Activated CD4-positive, alpha-beta memory T cell treated with anti-CD3 and anti-CD28 coated beads for 36 hours (primary cell): Measurements from ENCODE around the gene FPR1. TPM values are rescaled to one million over a fixed set of nuclear protein-coding genes. Genes with fewer than 3 reads are reported as not detected.

Experiments used
- CTCF ChIA-PET: fragments of 350-600 bp; sonication (Branson Sonifier 250); formaldehyde crosslinking; loops from one replicate; lab custom pipeline; 2021; ENCODE audit warnings: antibody characterized with exemption, inconsistent platforms; lab: Charles Lee
- POLR2A ChIA-PET: fragments of 350-600 bp; sonication (Branson Sonifier 250); formaldehyde crosslinking; loops from one replicate; lab custom pipeline; 2021; ENCODE audit warnings: antibody characterized with exemption; lab: Charles Lee
- DNase-seq: peaks from one replicate; pipeline ENCODE4 v3.0.0-alpha.2; 2020
- H3K27ac Mint-ChIP-seq: one replicate; pipeline ENCODE4 v1.8.0; 2021; ENCODE audit warnings: mixed read lengths
- H3K27me3 Mint-ChIP-seq: one replicate; pipeline ENCODE4 v1.8.0; 2021; ENCODE audit warnings: mixed read lengths
- H3K36me3 Mint-ChIP-seq: one replicate; pipeline ENCODE4 v1.8.0; 2021; ENCODE audit warnings: mixed read lengths
- H3K4me1 Mint-ChIP-seq: one replicate; pipeline ENCODE4 v1.8.0; 2021; ENCODE audit warnings: low read depth, mixed read lengths
- H3K4me3 Mint-ChIP-seq: one replicate; pipeline ENCODE4 v1.8.0; 2021; ENCODE audit warnings: mild to moderate bottlenecking, mixed read lengths
- H3K9me3 Mint-ChIP-seq: one replicate; pipeline ENCODE4 v1.8.0; 2021; ENCODE audit warnings: mixed read lengths
- intact Hi-C: fragments of 100-400 bp; cut with micrococcal nuclease; formaldehyde crosslinking; loops from one replicate; pipeline ENCODE4 v1.15.1; 2023
- total RNA-seq, 2 experiments: library from RNA; stranded (reverse); gene quantifications; one replicate each; pipeline ENCODE4 v1.2.3, GENCODE V29; 2021

The FPR1 gene
- total RNA-seq, 2 experiments from 2014 or later, result not detected

DNA sequence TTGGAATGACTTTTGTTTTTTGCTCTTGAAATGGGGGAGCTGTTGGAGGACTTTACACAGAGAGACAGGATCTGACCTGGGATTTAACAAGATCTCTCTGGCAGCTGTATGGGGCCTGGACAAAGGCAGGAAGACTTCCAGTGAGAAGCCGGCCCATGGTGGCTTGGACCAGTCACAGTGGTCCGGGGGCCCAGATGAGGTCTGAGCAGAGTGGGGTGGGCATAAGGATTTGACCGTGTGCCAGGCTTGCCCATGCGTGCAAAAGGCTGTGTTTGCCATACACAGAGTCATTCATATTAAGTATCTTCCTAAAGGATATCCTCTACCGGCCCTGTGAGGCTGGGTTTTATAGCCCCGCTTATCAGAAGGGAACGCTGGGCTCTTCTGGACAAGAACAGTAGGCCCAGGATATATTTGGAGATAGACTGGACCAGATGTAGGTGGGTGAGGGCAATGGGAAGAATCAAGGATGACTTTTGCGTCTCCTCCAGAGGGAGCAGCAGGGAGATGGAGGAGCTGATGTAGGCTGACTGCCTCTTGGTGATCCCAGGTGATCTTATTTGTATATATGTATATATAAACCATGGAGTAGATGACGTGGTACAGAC lies 54.4 kb downstream of the FPR1 start:
- intact Hi-C loops, result no loop called here
- Mint-ChIP-seq H3K27me3 (no peaks in the 10 kb centered on the region), H3K9me3 (no peaks in the 10 kb centered on the region), H3K4me3 (no peak overlapping the region), H3K27ac (no peak overlapping the region), H3K36me3 (peaks cover 3% of the 10 kb centered on the region), H3K4me1 (peaks cover 2% of the 10 kb centered on the region)
- ChIA-PET POLR2A (no interaction called here), CTCF (interaction anchor here (0.9 kb wide), 1 partner anchor 301 kb away, joined by 3 read pairs; no protein-coding TSS in a partner anchor)
- DNase-seq, result no peak

DNA sequence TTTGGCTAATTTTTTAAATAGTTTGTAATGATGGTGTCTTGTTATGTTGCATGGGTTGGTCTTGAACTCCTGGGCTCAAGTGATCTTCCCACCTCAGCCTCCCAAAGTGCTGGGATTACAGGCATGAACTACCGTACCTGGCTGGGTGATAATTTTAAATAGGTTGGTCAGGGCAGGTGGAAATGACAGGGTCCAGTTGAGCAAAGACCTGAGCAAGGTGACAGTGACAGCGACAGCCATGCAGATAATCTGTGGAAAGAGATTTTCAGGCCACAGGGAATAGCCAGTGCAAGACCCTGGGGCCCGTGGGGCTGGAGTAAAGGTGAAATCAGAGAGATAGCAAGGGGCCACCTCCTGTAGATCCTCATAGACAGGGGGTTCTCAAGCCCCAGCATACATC lies 55.1 kb downstream of the FPR1 start:
- no peak overlapping the region for H3K4me3 Mint-ChIP-seq
- H3K4me1 Mint-ChIP-seq, result peaks cover 3% of the 10 kb centered on the region
- peaks cover 3% of the 10 kb centered on the region for H3K36me3 Mint-ChIP-seq
- intact Hi-C loops, result no loop called here
- H3K27ac Mint-ChIP-seq, result no peak overlapping the region
- ChIA-PET CTCF (interaction anchor here (0.9 to 2.5 kb wide), 2 partner anchors 7 to 300 kb away, joined by 3 to 9 read pairs; no protein-coding TSS in a partner anchor), POLR2A (no interaction called here)
- no peaks in the 10 kb centered on the region for H3K27me3 Mint-ChIP-seq
- no peak for DNase-seq
- no peaks in the 10 kb centered on the region for H3K9me3 Mint-ChIP-seq

Other genes with a start within 250 kb of the FPR1 start
- gene SIGLEC6, start 220.2 kb downstream of the FPR1 start, total RNA-seq, result not detected
- 1 to 10 TPM; 7.1 to 7.9 TPM for gene ZNF175, start 180.6 kb downstream of the FPR1 start, total RNA-seq
- gene SIGLEC5, start 121.5 kb downstream of the FPR1 start, total RNA-seq, result not detected
- gene SIGLEC14, start 105.1 kb downstream of the FPR1 start, total RNA-seq, result not detected
- 10 to 100 TPM in 1 of 2 experiments, 1 to 10 TPM in 1; 10.0 to 14.2 TPM for gene SPACA6, start 58.5 kb downstream of the FPR1 start, total RNA-seq
- gene HAS1, start 27.9 kb downstream of the FPR1 start, total RNA-seq, result not detected
- not detected for gene FPR2, start 9.3 kb upstream of the FPR1 start, total RNA-seq
- not detected for gene FPR3, start 43.3 kb upstream of the FPR1 start, total RNA-seq
- gene ZNF577, start 136.1 kb upstream of the FPR1 start, total RNA-seq, result 1 to 10 TPM; 4.1 to 5.3 TPM
- 1 to 10 TPM; 6.7 to 9.0 TPM for gene ZNF649, start 153.1 kb upstream of the FPR1 start, total RNA-seq
- 1 to 10 TPM; 3.2 to 4.6 TPM for gene ZNF613, start 175.6 kb upstream of the FPR1 start, total RNA-seq
- gene ZNF350, start 235.0 kb upstream of the FPR1 start, total RNA-seq, result 1 to 10 TPM; 6.9 to 8.1 TPM